HT1080 (cell line): ENCODE results near the gene PMIS2. TPM values are rescaled to one million over a fixed set of nuclear protein-coding genes. Genes with fewer than 3 reads are reported as not detected.

ENCODE experiments used
- DNase-seq: peaks from one replicate; pipeline ENCODE4 v3.0.0-alpha.2; 2015; ENCODE audit warnings: low read depth
- total RNA-seq: library from RNA; depleted of rRNA; stranded (reverse); fragments of >200 nt; shearing (Covaris generic); gene quantifications from 2 replicates; pipeline ENCODE4 v1.2.3, GENCODE V29; 2014; rRNA removed

PMIS2 gene
- total RNA-seq, 1 experiment from 2014 or later = not detected

- DNase-seq = no peak
Observed at GRCh38 chr19:35628264-35628564, 42.2 kb downstream of the PMIS2 start.

DNA sequence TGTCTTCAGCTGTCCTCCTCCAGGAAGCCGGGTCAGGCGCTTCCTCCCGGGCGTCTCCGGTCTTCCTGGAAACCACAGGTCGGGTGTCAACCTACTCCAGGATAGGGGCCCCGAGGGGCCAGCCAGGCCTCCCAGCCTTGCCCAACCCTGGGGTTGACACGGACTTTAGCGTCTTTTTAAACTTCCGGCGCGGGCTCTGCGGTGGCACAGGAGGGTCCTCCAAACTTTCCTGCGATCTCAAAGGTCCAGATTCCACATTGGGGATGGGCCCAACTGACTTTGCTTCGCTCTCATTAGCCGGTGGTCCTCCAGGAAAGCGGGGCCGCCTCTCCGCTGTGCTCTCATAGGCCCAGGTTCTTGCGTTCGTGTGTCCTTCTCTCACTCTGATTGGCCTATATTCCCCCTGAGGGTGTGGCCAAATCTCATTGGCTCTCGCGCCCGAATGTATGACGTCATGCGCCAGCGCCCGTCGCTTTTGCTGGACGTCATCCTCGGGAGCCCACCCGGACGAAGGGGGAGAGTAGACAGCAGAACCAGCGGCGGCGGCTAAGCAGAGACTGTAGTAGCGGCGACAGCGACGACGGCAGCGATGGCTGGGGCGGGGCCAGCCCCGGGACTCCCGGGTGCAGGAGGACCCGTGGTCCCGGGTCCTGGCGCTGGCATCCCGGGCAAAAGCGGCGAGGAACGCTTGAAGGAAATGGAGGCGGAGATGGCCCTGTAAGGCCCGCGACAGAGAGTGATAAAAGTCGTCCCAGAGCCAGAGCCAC is 42.8 kb downstream of the PMIS2 start, which contains the start of gene RBM42:
TSS of gene RBM42 (plus strand) at position 472 of the 767 bp plus-strand sequence. CDS start at position 590, 118 bp downstream.
- DNase-seq = peak; percentile 98

DNA sequence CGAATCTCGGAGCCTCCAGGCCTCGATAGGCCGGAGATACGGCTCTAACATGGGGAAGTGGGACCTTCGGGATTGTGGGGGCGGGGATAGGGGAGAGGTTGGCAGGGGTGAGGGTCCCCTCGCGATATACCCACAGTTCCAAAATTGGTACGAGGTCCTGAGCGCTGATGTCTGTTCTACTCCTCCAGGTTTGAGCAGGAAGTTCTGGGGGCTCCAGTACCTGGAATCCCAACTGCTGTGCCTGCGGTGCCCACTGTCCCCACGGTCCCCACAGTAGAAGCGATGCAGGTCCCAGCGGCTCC is 43.3 kb downstream of the PMIS2 start:
- no peak for DNase-seq

DNA sequence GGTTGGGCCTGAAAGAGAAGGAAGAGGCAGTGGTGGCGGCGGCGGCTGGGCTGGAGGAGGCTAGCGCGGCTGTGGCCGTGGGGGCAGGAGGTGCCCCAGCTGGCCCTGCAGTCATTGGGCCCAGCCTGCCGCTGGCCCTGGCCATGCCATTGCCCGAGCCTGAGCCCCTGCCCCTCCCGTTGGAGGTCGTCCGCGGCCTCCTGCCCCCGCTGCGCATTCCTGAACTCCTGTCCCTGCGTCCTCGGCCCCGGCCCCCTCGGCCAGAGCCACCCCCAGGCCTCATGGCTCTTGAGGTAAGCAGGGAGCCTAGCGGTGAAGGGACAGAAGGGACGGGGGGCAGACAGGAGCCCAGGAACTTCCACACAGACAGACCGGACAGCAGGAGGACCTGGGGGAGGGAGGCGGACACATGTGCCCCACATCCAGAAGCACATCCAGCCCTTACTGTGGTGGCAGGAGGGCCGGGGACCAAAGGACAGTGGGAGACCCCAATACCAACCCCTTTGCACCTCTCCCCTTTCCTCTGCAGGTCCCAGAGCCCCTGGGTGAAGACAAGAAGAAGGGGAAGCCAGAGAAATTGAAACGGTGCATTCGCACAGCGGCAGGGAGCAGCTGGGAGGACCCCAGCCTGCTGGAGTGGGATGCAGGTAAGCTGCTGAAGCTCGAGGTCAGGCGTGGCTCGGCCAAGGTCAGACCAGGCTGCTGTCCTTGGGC is 47.9 kb downstream of the PMIS2 start:
- DNase-seq = no peak

- DNase-seq = no peak
Observed at GRCh38 chr19:35636651-35637050, 50.7 kb downstream of the PMIS2 start.

Other genes with a start within 250 kb of the PMIS2 start
- gene FFAR1, start 238.3 kb upstream of the PMIS2 start, total RNA-seq = 0.06 TPM in 1 of 2 replicates, not detected in the other
- gene FFAR3, start 227.7 kb upstream of the PMIS2 start, total RNA-seq = 0.11 TPM in 1 of 2 replicates, not detected in the other
- not detected in 2 replicates for gene GPR42, start 215.1 kb upstream of the PMIS2 start, total RNA-seq
- gene FFAR2, start 137.9 kb upstream of the PMIS2 start, total RNA-seq = not detected in 2 replicates
- gene KRTDAP, start 95.7 kb upstream of the PMIS2 start, total RNA-seq = not detected in 2 replicates
- gene DMKN, start 72.5 kb upstream of the PMIS2 start, total RNA-seq = 34.4 and 53.0 TPM in 2 replicates
- gene SBSN, start 57.9 kb upstream of the PMIS2 start, total RNA-seq = 3.0 and 14.9 TPM in 2 replicates
- not detected in 2 replicates for gene GAPDHS, start 52.7 kb upstream of the PMIS2 start, total RNA-seq
- 162 and 178 TPM in 2 replicates for gene TMEM147, start 40.5 kb upstream of the PMIS2 start, total RNA-seq
- not detected in 2 replicates for gene ATP4A, start 22.5 kb upstream of the PMIS2 start, total RNA-seq
- 19.7 and 21.1 TPM in 2 replicates for gene HAUS5, start 26.6 kb downstream of the PMIS2 start, total RNA-seq
- 71.9 and 93.9 TPM in 2 replicates for gene RBM42, start 42.9 kb downstream of the PMIS2 start, total RNA-seq
- gene ETV2, start 55.6 kb downstream of the PMIS2 start, total RNA-seq = 0.50 and 2.5 TPM in 2 replicates
- 551 and 688 TPM in 2 replicates for gene COX6B1, start 62.1 kb downstream of the PMIS2 start, total RNA-seq
- gene UPK1A, start 80.3 kb downstream of the PMIS2 start, total RNA-seq = not detected in 2 replicates
- not detected in 2 replicates for gene ZBTB32, start 118.4 kb downstream of the PMIS2 start, total RNA-seq
- 7.7 and 10.9 TPM in 2 replicates for gene KMT2B, start 131.8 kb downstream of the PMIS2 start, total RNA-seq
- 2.9 and 11.1 TPM in 2 replicates for gene IGFLR1, start 156.3 kb downstream of the PMIS2 start, total RNA-seq
- 8.4 and 13.3 TPM in 2 replicates for gene U2AF1L4, start 159.2 kb downstream of the PMIS2 start, total RNA-seq
- gene PSENEN, start 159.5 kb downstream of the PMIS2 start, total RNA-seq = 48.5 and 50.6 TPM in 2 replicates
- 4.5 and 5.4 TPM in 2 replicates for gene LIN37, start 162.4 kb downstream of the PMIS2 start, total RNA-seq
- 0.17 TPM in 1 of 2 replicates, not detected in the other for gene HSPB6, start 170.9 kb downstream of the PMIS2 start, total RNA-seq
- gene PROSER3, start 172.0 kb downstream of the PMIS2 start, total RNA-seq = 8.6 and 10.8 TPM in 2 replicates
- gene ARHGAP33, start 189.4 kb downstream of the PMIS2 start, total RNA-seq = 1.3 and 1.8 TPM in 2 replicates
- not detected in 2 replicates for gene PRODH2, start 226.7 kb downstream of the PMIS2 start, total RNA-seq